NT2/D1 (cell line): ENCODE results near the gene MYO3B.

Experiments used
- DNase-seq: peaks from one replicate; pipeline ENCODE4 v3.0.0-alpha.2; 2011; ENCODE audit warnings: low read depth, low spot score
- H3K27me3 ChIP-seq: 2 replicates; pipeline ENCODE4 v1.6.0; 2011; ENCODE audit warnings: mild to moderate bottlenecking; ENCODE audit not compliant: insufficient read length, insufficient read depth
- H3K36me3 ChIP-seq: 2 replicates; pipeline ENCODE4 v1.6.1; 2011; ENCODE audit warnings: mild to moderate bottlenecking, low read length, mixed read lengths; ENCODE audit not compliant: insufficient read depth, insufficient read length
- H3K4me1 ChIP-seq: 2 replicates; pipeline ENCODE4 v1.5.1; 2011; ENCODE audit not compliant: insufficient read depth, insufficient read length
- H3K4me3 ChIP-seq: 2 replicates; pipeline ENCODE4 v1.5.1; 2011; ENCODE audit warnings: low read depth; ENCODE audit not compliant: insufficient read length
- H3K9ac ChIP-seq: 2 replicates; pipeline ENCODE4 v1.6.0; 2011; ENCODE audit warnings: low read depth; ENCODE audit not compliant: insufficient read length
- H3K9me3 ChIP-seq: 2 replicates; pipeline ENCODE4 v1.5.1; 2011; ENCODE audit warnings: mild to moderate bottlenecking, low read length; ENCODE audit not compliant: insufficient read depth
- SUZ12 ChIP-seq: IDR thresholded peaks from 2 replicates; pipeline ENCODE4 v1.6.1; 2011; ENCODE audit not compliant: insufficient read length, insufficient read depth; ENCODE audit errors: extremely low read depth
- YY1 ChIP-seq: IDR thresholded peaks from 2 replicates; pipeline ENCODE4 v1.6.1; 2011; ENCODE audit not compliant: insufficient read length, insufficient read depth
- ZNF274 ChIP-seq: IDR thresholded peaks from 2 replicates; pipeline ENCODE4 v1.6.1; 2011; ENCODE audit warnings: mild to moderate bottlenecking, low read depth, low read length

The MYO3B gene

GRCh38 chr2:170307052-170307451, 129.1 kb downstream of the MYO3B start:
- H3K36me3 ChIP-seq = no peaks in the 10 kb centered on the region
- TF ChIP-seq ZNF274 (no peak), YY1 (no peak), SUZ12 (no peak)
- no peak overlapping the region for H3K9ac ChIP-seq
- H3K4me3 ChIP-seq = no peak overlapping the region
- no peaks in the 10 kb centered on the region for H3K27me3 ChIP-seq
- DNase-seq = no peak
- no peaks in the 10 kb centered on the region for H3K9me3 ChIP-seq
- H3K4me1 ChIP-seq = no peaks in the 10 kb centered on the region

- no peaks in the 10 kb centered on the region for H3K27me3 ChIP-seq
- H3K4me1 ChIP-seq = no peaks in the 10 kb centered on the region
- H3K36me3 ChIP-seq = no peaks in the 10 kb centered on the region
- no peak for DNase-seq
- no peak overlapping the region for H3K4me3 ChIP-seq
- no peak overlapping the region for H3K9ac ChIP-seq
- no peak for TF ChIP-seq ZNF274
- no peak for TF ChIP-seq SUZ12
- TF ChIP-seq YY1 = no peak
- no peaks in the 10 kb centered on the region for H3K9me3 ChIP-seq
Measured at GRCh38 chr2:170307555-170308351, 129.8 kb downstream of the MYO3B start.

- H3K9ac ChIP-seq = no peak overlapping the region
- H3K36me3 ChIP-seq = no peaks in the 10 kb centered on the region
- DNase-seq = no peak
- H3K9me3 ChIP-seq = no peaks in the 10 kb centered on the region
- TF ChIP-seq ZNF274 = no peak
- no peak for TF ChIP-seq YY1
- no peak for TF ChIP-seq SUZ12
- no peaks in the 10 kb centered on the region for H3K4me1 ChIP-seq
- no peaks in the 10 kb centered on the region for H3K27me3 ChIP-seq
- no peak overlapping the region for H3K4me3 ChIP-seq
Measured at GRCh38 chr2:170310876-170311502, 133.0 kb downstream of the MYO3B start.

- H3K9me3 ChIP-seq = no peaks in the 10 kb centered on the region
- no peak for DNase-seq
- H3K9ac ChIP-seq = no peak overlapping the region
- no peaks in the 10 kb centered on the region for H3K4me1 ChIP-seq
- TF ChIP-seq SUZ12 (no peak), YY1 (no peak), ZNF274 (no peak)
- no peaks in the 10 kb centered on the region for H3K27me3 ChIP-seq
- H3K36me3 ChIP-seq = no peaks in the 10 kb centered on the region
- H3K4me3 ChIP-seq = no peak overlapping the region
Measured at GRCh38 chr2:170313347-170313991, 135.5 kb downstream of the MYO3B start.

- Histone ChIP-seq H3K27me3 (no peaks in the 10 kb centered on the region), H3K9ac (no peak overlapping the region), H3K9me3 (peaks cover 4% of the 10 kb centered on the region; the same call in 1 of the 2 replicates), H3K4me3 (no peak overlapping the region), H3K4me1 (no peaks in the 10 kb centered on the region), H3K36me3 (no peaks in the 10 kb centered on the region)
- DNase-seq = no peak
- TF ChIP-seq SUZ12 (no peak), YY1 (no peak), ZNF274 (no peak)
Measured at GRCh38 chr2:170313992-170314348, 136.0 kb downstream of the MYO3B start.

- no peak overlapping the region for H3K9ac ChIP-seq
- no peak overlapping the region for H3K4me3 ChIP-seq
- H3K9me3 ChIP-seq = peaks cover 12% of the 10 kb centered on the region; the same call in 1 of the 2 replicates
- TF ChIP-seq SUZ12 = no peak
- no peak for TF ChIP-seq ZNF274
- no peak for TF ChIP-seq YY1
- no peaks in the 10 kb centered on the region for H3K27me3 ChIP-seq
- no peak for DNase-seq
- H3K36me3 ChIP-seq = no peaks in the 10 kb centered on the region
- H3K4me1 ChIP-seq = no peaks in the 10 kb centered on the region
Measured at GRCh38 chr2:170314744-170315447, 136.9 kb downstream of the MYO3B start.

GRCh38 chr2:170320948-170321347, 143.0 kb downstream of the MYO3B start:
- H3K4me3 ChIP-seq = no peak overlapping the region
- no peak for DNase-seq
- H3K9me3 ChIP-seq = peaks cover 30% of the 10 kb centered on the region
- no peaks in the 10 kb centered on the region for H3K4me1 ChIP-seq
- H3K27me3 ChIP-seq = no peaks in the 10 kb centered on the region
- no peak for TF ChIP-seq YY1
- no peaks in the 10 kb centered on the region for H3K36me3 ChIP-seq
- H3K9ac ChIP-seq = no peak overlapping the region
